Effector memory CD4-positive, alpha-beta T cell (primary cell): ENCODE measurements around the gene SEC24D.
A peak's percentile ranks its signal among the peaks of the same experiment; 100 is the strongest.

Experiments
- DNase-seq, 3 donors: peaks; one replicate each; pipeline ENCODE4 v3.0.0-alpha.2; 2020
- H3K27ac ChIP-seq: 2 replicates; pipeline ENCODE4 v1.7.0; 2013; ENCODE audit warnings: mild to moderate bottlenecking, low read length, moderate library complexity; ENCODE audit not compliant: insufficient read depth, poor library complexity, severe bottlenecking
- H3K27me3 ChIP-seq: replicated peaks from 2 replicates; pipeline ENCODE4 v1.7.0; 2013; ENCODE audit warnings: mild to moderate bottlenecking, low read length; ENCODE audit not compliant: insufficient read depth, control insufficient read depth, poor library complexity, severe bottlenecking
- H3K36me3 ChIP-seq: 2 replicates; pipeline ENCODE4 v1.7.0; 2013; ENCODE audit warnings: mild to moderate bottlenecking, low read length, moderate library complexity; ENCODE audit not compliant: control insufficient read depth, insufficient read depth
- H3K4me1 ChIP-seq: 2 replicates; pipeline ENCODE4 v1.7.0; 2013; ENCODE audit warnings: low read length, mild to moderate bottlenecking; ENCODE audit not compliant: control insufficient read depth, insufficient read depth, poor library complexity, severe bottlenecking
- H3K4me3 ChIP-seq: 2 replicates; pipeline ENCODE4 v1.7.0; 2013; ENCODE audit warnings: low read length, low read depth, mild to moderate bottlenecking; ENCODE audit not compliant: insufficient read depth, poor library complexity, severe bottlenecking
- H3K9me3 ChIP-seq: 2 replicates; pipeline ENCODE4 v1.7.0; 2013; ENCODE audit warnings: mild to moderate bottlenecking, low read length, moderate library complexity; ENCODE audit not compliant: control insufficient read depth

SEC24D gene

GRCh38 chr4:118845552-118846050 lies 9.7 kb upstream of the SEC24D start:
- DNase-seq, result no peak

GRCh38 chr4:118843237-118843636 lies 7.3 kb upstream of the SEC24D start:
- no peak for DNase-seq
- no peak overlapping the region for H3K4me3 ChIP-seq
- H3K27me3 ChIP-seq, result no peaks in the 10 kb centered on the region
- H3K9me3 ChIP-seq, result no peaks in the 10 kb centered on the region
- H3K4me1 ChIP-seq, result no peaks in the 10 kb centered on the region
- H3K27ac ChIP-seq, result no peak overlapping the region
- H3K36me3 ChIP-seq, result no peaks in the 10 kb centered on the region

More at GRCh38 chr4:118845552-118846050, 9.7 kb upstream of the SEC24D start:
- Histone ChIP-seq H3K4me3 (no peak overlapping the region), H3K27me3 (no peaks in the 10 kb centered on the region), H3K9me3 (no peaks in the 10 kb centered on the region), H3K27ac (no peak overlapping the region), H3K36me3 (no peaks in the 10 kb centered on the region), H3K4me1 (no peaks in the 10 kb centered on the region)

DNA sequence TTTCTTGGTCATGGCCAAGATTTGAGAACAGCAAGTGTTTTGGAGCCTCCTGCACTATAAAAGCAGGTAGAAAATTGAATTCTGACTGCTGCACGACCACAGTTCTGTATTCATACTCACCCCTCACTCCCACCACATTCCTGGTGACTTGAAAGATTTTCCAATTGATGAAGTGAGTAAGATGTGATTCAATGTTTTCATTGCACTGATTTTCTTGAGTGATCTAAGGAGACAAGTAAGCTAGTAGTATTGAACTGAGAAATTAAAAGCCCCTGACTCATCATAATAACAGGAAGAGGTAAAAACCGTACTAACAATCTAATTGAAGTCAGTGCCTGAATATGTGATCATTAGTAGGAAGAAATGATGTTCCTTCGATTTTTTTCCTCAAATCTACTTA lies 6.1 kb upstream of the SEC24D start:
- Histone ChIP-seq H3K4me3 (no peak overlapping the region), H3K9me3 (no peaks in the 10 kb centered on the region)
- no peak for DNase-seq

GRCh38 chr4:118839221-118839927 lies 3.4 kb upstream of the SEC24D start:
- Histone ChIP-seq H3K4me3 (no peak overlapping the region), H3K4me1 (peaks cover 6% of the 10 kb centered on the region), H3K27ac (no peak overlapping the region), H3K9me3 (no peaks in the 10 kb centered on the region), H3K36me3 (no peaks in the 10 kb centered on the region), H3K27me3 (no peaks in the 10 kb centered on the region)
- no peak for DNase-seq

More for the DNA sequence above, 6.1 kb upstream of the SEC24D start:
- no peaks in the 10 kb centered on the region for H3K4me1 ChIP-seq
- H3K36me3 ChIP-seq, result no peaks in the 10 kb centered on the region
- H3K27ac ChIP-seq, result no peak overlapping the region
- H3K27me3 ChIP-seq, result no peaks in the 10 kb centered on the region

DNA sequence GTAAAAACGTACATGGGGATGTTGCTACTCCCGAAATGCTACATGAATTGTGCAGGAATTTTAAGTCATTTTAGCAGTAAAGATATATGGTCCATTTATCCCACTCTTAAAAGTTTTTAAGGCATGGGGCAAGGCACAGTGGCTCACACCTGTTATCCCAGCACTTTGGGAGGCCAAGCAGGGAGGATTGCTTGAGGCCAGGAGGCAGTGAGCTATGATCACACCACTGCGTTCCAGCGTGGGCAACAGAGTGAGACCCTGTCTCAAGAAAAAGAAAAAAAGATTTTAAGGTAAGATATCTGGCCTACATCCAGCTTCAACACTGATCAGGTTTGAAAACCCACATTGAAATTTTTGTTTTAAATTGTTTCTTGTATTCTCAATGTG lies 1.2 kb upstream of the SEC24D start:
- H3K9me3 ChIP-seq, result no peaks in the 10 kb centered on the region
- no peak overlapping the region for H3K4me3 ChIP-seq
- H3K4me1 ChIP-seq, result peaks cover 11% of the 10 kb centered on the region
- DNase-seq, result no peak
- H3K36me3 ChIP-seq, result no peaks in the 10 kb centered on the region
- no peak overlapping the region for H3K27ac ChIP-seq
- H3K27me3 ChIP-seq, result no peaks in the 10 kb centered on the region

GRCh38 chr4:118836301-118837120 lies 585 bp upstream of the SEC24D start:
- Histone ChIP-seq H3K27me3 (no peaks in the 10 kb centered on the region), H3K4me3 (peak overlapping the region; percentile 98), H3K27ac (peak overlapping the region; percentile 80), H3K9me3 (no peaks in the 10 kb centered on the region), H3K36me3 (no peaks in the 10 kb centered on the region), H3K4me1 (peaks cover 11% of the 10 kb centered on the region)
- DNase-seq, result peak; percentile 23 to 49 (median 38)

DNA sequence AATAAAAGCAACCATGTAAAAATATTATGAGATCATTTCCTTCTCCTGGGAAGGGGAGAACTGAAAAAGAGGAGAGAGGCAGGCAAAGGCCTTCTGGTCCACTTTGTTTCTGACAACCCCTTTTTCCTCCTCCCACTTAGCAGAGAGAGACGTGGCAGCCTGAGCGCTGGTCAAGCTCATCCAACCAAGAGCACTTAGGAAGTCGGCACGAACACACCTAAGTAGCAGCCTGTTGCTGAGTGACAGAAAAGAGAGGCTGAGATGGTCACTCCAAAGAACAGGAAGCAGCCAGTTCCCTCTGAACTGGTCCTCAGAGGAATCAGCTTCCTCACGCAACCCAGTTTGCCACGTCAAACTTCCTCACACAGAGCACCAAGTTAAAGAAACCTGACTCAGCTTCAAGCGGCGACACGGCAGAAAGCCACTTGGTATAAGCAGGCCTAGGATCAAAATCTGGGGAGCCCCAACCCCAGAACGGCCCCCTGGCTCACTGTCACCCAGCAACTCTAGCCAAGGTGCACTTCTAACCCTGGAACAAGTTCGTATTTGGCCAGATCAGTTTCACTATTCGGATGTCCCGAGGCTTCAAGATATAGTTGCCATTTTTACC lies 861 bp downstream of the SEC24D start:
- Histone ChIP-seq H3K4me3 (peak overlapping the region; percentile 98), H3K27me3 (no peaks in the 10 kb centered on the region), H3K9me3 (no peaks in the 10 kb centered on the region), H3K27ac (peak overlapping the region; percentile 80), H3K36me3 (no peaks in the 10 kb centered on the region), H3K4me1 (peaks cover 11% of the 10 kb centered on the region)
- peak; percentile 17 to 25 (median 25) for DNase-seq

DNA sequence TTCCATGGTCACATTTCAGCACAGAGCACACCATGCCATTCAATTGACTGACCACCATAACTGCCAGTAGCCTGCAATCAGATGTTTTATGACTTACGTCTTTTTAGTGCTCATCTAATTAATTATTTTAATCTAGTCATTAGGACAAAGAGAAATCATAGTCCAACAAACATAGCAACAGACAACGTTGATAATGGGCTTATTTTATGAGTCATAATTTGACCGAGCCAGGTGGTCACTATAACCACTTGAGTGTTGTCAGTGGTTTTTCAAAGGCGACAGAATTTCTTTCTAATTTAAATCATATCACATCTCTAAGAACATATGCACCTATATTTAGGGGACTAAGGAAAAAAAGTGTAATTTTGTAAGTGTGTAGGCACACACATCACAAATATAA lies 1.9 kb downstream of the SEC24D start:
- Histone ChIP-seq H3K9me3 (no peaks in the 10 kb centered on the region), H3K36me3 (no peaks in the 10 kb centered on the region), H3K4me3 (no peak overlapping the region), H3K27me3 (no peaks in the 10 kb centered on the region), H3K4me1 (peaks cover 11% of the 10 kb centered on the region), H3K27ac (no peak overlapping the region)
- DNase-seq, result no peak

DNA sequence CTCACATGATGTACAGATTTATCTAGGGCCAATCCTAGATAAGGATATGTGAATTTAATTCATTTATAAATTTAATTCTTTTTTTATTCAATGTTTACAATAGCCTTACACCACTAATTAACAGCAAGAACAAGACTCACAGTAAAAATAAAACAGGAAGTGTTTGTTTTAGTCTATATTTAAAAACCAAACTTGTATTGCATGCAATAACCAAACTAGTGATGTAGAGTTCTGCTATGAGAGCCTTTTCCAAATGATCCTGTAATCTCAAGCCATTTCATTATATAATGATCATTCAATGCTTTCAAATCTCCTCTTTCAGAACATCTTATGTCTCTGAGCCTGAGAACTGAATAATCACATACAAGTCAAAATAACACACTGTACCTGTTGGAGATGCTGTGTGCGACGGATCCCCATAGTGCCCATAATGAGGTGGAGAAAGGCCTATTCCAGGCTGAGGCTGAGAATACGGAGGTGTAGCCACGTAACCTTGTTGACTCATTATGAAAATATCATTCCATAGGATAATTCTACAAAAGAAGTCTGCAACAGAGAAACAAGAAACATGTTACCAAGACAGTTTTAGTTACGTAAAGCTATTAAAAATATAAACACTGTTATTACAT lies 2.6 kb downstream of the SEC24D start:
- peaks cover 11% of the 10 kb centered on the region for H3K4me1 ChIP-seq
- no peaks in the 10 kb centered on the region for H3K9me3 ChIP-seq
- H3K27ac ChIP-seq, result no peak overlapping the region
- no peak for DNase-seq
- H3K36me3 ChIP-seq, result no peaks in the 10 kb centered on the region
- no peaks in the 10 kb centered on the region for H3K27me3 ChIP-seq
- no peak overlapping the region for H3K4me3 ChIP-seq
